T-cell (primary cell): ENCODE results near the gene FBXO3. TPM values are rescaled to one million over a fixed set of nuclear protein-coding genes. Genes with fewer than 3 reads are reported as not detected.
A peak's percentile ranks its signal among the peaks of the same experiment; 100 is the strongest.
"Not testable (repeated sequence)": the region's sequence is repeated elsewhere in the genome, so short reads cannot be mapped to it uniquely, and the experiment has no call there.

Experiments
- ATAC-seq, 4 experiments: fragments of 200-7000 bp in 3 of 4; fragments of 150-1000 bp in 1 of 4; cut with Tn5 transposase; replicated peaks in 1 of 4; 1 replicate in 3 of 4; 2 replicates in 1 of 4; pipeline ENCODE4 v1.10.0; 2021; ENCODE audit warnings: moderate library complexity in 3 of 4, mild to moderate bottlenecking in 2 of 4, moderate number of reproducible peaks in 1 of 4
- CTCF ChIA-PET, 2 donors: fragments of 300-600 bp; sonication (Branson Sonifier 250); formaldehyde crosslinking; loops; one replicate each; lab custom pipeline; 2022; ENCODE audit warnings: antibody characterized with exemption in 2 of 2; lab: Charles Lee
- POLR2A ChIA-PET, 2 donors: fragments of 300-600 bp; sonication (Branson Sonifier 250); formaldehyde crosslinking; loops; one replicate each; lab custom pipeline; 2022; ENCODE audit warnings: antibody characterized with exemption in 2 of 2; lab: Charles Lee
- DNase-seq, 35 experiments: peaks; one replicate each; pipeline versions ENCODE4 v3.0.0 to v3.0.0-alpha.2; 2013 to 2023
- H3K27ac ChIP-seq: one replicate; pipeline ENCODE4 v1.5.1; 2013; ENCODE audit warnings: low read length
- H3K27me3 ChIP-seq, 2 experiments: replicated peaks in 1 of 2; 1 replicate in 1 of 2; 2 replicates in 1 of 2; pipeline versions ENCODE4 v1.6.1 to v1.7.0; 2013; ENCODE audit warnings: low read length in 1 of 2, mixed read lengths in 1 of 2; ENCODE audit not compliant: control insufficient read depth in 2 of 2, insufficient read depth in 2 of 2; ENCODE audit errors: extremely low read depth in 1 of 2
- H3K36me3 ChIP-seq, 2 donors: 1 replicate in 1 of 2; 2 replicates in 1 of 2; pipeline versions ENCODE4 v1.6.1 to v1.7.0; 2013; ENCODE audit warnings: low read length in 1 of 2; ENCODE audit not compliant: control insufficient read depth in 2 of 2, insufficient read depth in 1 of 2; ENCODE audit errors: extremely low read depth in 1 of 2
- H3K4me1 ChIP-seq, 2 experiments: 1 replicate in 1 of 2; 2 replicates in 1 of 2; pipeline versions ENCODE4 v1.6.1 to v1.7.0; 2013; ENCODE audit warnings: low read length in 2 of 2, mixed read lengths in 1 of 2; ENCODE audit not compliant: insufficient read depth in 2 of 2, control insufficient read depth in 1 of 2; ENCODE audit errors: extremely low read depth in 1 of 2
- H3K4me3 ChIP-seq, 2 donors: 1 replicate in 1 of 2; 2 replicates in 1 of 2; pipeline versions ENCODE4 v1.5.1 to v1.7.0; 2013; ENCODE audit warnings: mild to moderate bottlenecking in 2 of 2, low read length in 1 of 2, moderate library complexity in 1 of 2; ENCODE audit not compliant: control insufficient read depth in 1 of 2; ENCODE audit errors: extremely low read depth in 1 of 2
- H3K9me3 ChIP-seq: 2 replicates; pipeline ENCODE4 v1.7.0; 2013
- H3K27ac Mint-ChIP-seq, 2 donors: one replicate each; pipeline ENCODE4 v1.8.0; 2020 to 2021; ENCODE audit warnings: mild to moderate bottlenecking in 2 of 2, mixed read lengths in 2 of 2
- H3K27me3 Mint-ChIP-seq, 2 donors: one replicate each; pipeline ENCODE4 v1.8.0; 2021 to 2022; ENCODE audit warnings: mixed read lengths in 2 of 2
- H3K36me3 Mint-ChIP-seq: one replicate; pipeline ENCODE4 v1.8.0; 2021; ENCODE audit warnings: mixed read lengths
- H3K4me1 Mint-ChIP-seq, 3 donors: one replicate each; pipeline ENCODE4 v1.8.0; 2020 to 2022; ENCODE audit warnings: mixed read lengths in 3 of 3, mild to moderate bottlenecking in 1 of 3
- H3K4me3 Mint-ChIP-seq, 3 donors: one replicate each; pipeline ENCODE4 v1.8.0; 2020 to 2022; ENCODE audit warnings: mild to moderate bottlenecking in 3 of 3, mixed read lengths in 3 of 3, moderate library complexity in 3 of 3
- H3K9me3 Mint-ChIP-seq, 3 donors: one replicate each; pipeline ENCODE4 v1.8.0; 2020 to 2022; ENCODE audit warnings: mixed read lengths in 3 of 3
- WGBS: methylation state at CpG from one replicate; pipeline ENCODE4 v1.1.5; 2013; ENCODE audit warnings: missing lambda C conversion rate; ENCODE audit not compliant: insufficient coverage; 5-methylcytosine and 5-hydroxymethylcytosine counted together
- total RNA-seq, 35 experiments: library from RNA in 6 of 35; stranded (reverse) in 6 of 35; fragments of 120-200 nt in 1 of 35; gene quantifications; one replicate each; pipeline versions ENCODE4 v1.2.1 to v1.2.4 and lab custom pipeline; 2013 to 2026

The FBXO3 gene
- 10 to 100 TPM; 37.1 to 60.0 (median 41.1) TPM for total RNA-seq
- 55.6 TPM for total RNA-seq (2013)
- total RNA-seq (lab: John Stamatoyannopoulos, UW) = 34.2 to 154 (median 102) reads per million in 29 experiments

GRCh38 chr11:33773987-33774735 is at the start of gene FBXO3:
FBXO3 (minus strand) TSS chr11:33774520; CDS start chr11:33774497, 23 bp downstream.
- peak within 1 kb of the TSS; percentile 94 to 95 for H3K27ac Mint-ChIP-seq
- H3K9me3 Mint-ChIP-seq = no peaks in the 10 kb centered on the region
- peaks cover 4 to 9% of the 10 kb centered on the region in 2 donors for H3K27me3 Mint-ChIP-seq
- peak within 1 kb of the TSS; percentile 76 for H3K27ac ChIP-seq
- H3K36me3 Mint-ChIP-seq = peaks cover 13% of the 10 kb centered on the region
- peak; percentile 78 to 93 (median 86) for DNase-seq
- ChIA-PET CTCF (interaction anchor here in 1 of 2 donors (0.6 kb wide), 1 partner anchor 74 kb away, joined by 3 read pairs; no protein-coding TSS in a partner anchor), POLR2A (no interaction called here)
- peaks cover 8 to 48% of the 10 kb centered on the region in 2 experiments for H3K4me1 ChIP-seq
- peaks cover 0 to 13% of the 10 kb centered on the region in 2 donors for H3K36me3 ChIP-seq
- peak within 1 kb of the TSS; percentile 93 to 97 (median 96) for H3K4me3 Mint-ChIP-seq
- peak; percentile 86 to 93 (median 88) for ATAC-seq
- peak within 1 kb of the TSS; percentile 82 to 90 for H3K4me3 ChIP-seq
- WGBS = under 1% methylated on average over 48 of the region's 64 CpGs
- H3K27me3 ChIP-seq = peaks cover 2 to 19% of the 10 kb centered on the region in 2 experiments
- peaks cover 42 to 51% (median 51%) of the 10 kb centered on the region in 3 donors for H3K4me1 Mint-ChIP-seq
- H3K9me3 ChIP-seq = no peaks in the 10 kb centered on the region

- H3K36me3 ChIP-seq, CTCF ChIA-PET, H3K27ac Mint-ChIP-seq, H3K4me3 ChIP-seq, ATAC-seq, H3K9me3 Mint-ChIP-seq, H3K4me1 ChIP-seq, H3K4me1 Mint-ChIP-seq, DNase-seq, H3K9me3 ChIP-seq, POLR2A ChIA-PET, H3K36me3 Mint-ChIP-seq, H3K27ac ChIP-seq, H3K4me3 Mint-ChIP-seq: not testable (repeated sequence)
- WGBS = no CpG with 5 or more reads among the region's 3 CpGs
- H3K27me3 Mint-ChIP-seq = peaks cover 36 to 40% of the 10 kb centered on the region in 2 donors
- peaks cover 6 to 33% of the 10 kb centered on the region in 2 experiments for H3K27me3 ChIP-seq
These were observed 48.7 kb upstream of the FBXO3 start for GRCh38 chr11:33822981-33823380.

GRCh38 chr11:33819278-33820035 is 45.1 kb upstream of the FBXO3 start:
- Histone ChIP-seq H3K4me1 (no peaks in the 10 kb centered on the region), H3K27me3 (peaks cover 0 to 32% of the 10 kb centered on the region in 2 experiments), H3K9me3 (no peaks in the 10 kb centered on the region), H3K4me3 (no peak overlapping the region), H3K27ac (no peak overlapping the region), H3K36me3 (no peaks in the 10 kb centered on the region)
- Mint-ChIP-seq H3K4me3 (no peak overlapping the region), H3K27ac (no peak overlapping the region), H3K4me1 (no peaks in the 10 kb centered on the region), H3K36me3 (no peaks in the 10 kb centered on the region), H3K27me3 (peaks cover 18 to 22% of the 10 kb centered on the region in 2 donors), H3K9me3 (no peaks in the 10 kb centered on the region)
- POLR2A ChIA-PET = no interaction called here
- 65% methylated on average over 15 of the region's 16 CpGs for WGBS
- no peak for DNase-seq
- ATAC-seq = no peak
- CTCF ChIA-PET = interaction anchor here in 1 of 2 donors (1.0 to 1.1 kb wide), 2 partner anchors 11 to 13 kb away, joined by 4 to 6 read pairs; no protein-coding TSS in a partner anchor

- peaks cover 0 to 5% (median 0%) of the 10 kb centered on the region in 3 donors for H3K4me1 Mint-ChIP-seq
- POLR2A ChIA-PET = interaction anchor here in 1 of 2 donors (0.7 kb wide), 1 partner anchor 1532 kb away, joined by 4 read pairs; no protein-coding TSS in a partner anchor
- WGBS = 36% methylated on average over 9 of the region's 12 CpGs
These were observed 34.0 kb upstream of the FBXO3 start for GRCh38 chr11:33808228-33808828.

GRCh38 chr11:33804471-33804870 is 30.2 kb upstream of the FBXO3 start:
- Histone ChIP-seq H3K36me3 (no peaks in the 10 kb centered on the region), H3K9me3 (no peaks in the 10 kb centered on the region), H3K27ac (no peak overlapping the region), H3K4me1 (peaks cover 0 to 10% of the 10 kb centered on the region in 2 experiments), H3K27me3 (peaks cover 13 to 25% of the 10 kb centered on the region in 2 experiments), H3K4me3 (no peak overlapping the region)
- Mint-ChIP-seq H3K27ac (no peak overlapping the region), H3K4me1 (peaks cover 5 to 10% (median 8%) of the 10 kb centered on the region in 3 donors), H3K9me3 (no peaks in the 10 kb centered on the region), H3K36me3 (no peaks in the 10 kb centered on the region), H3K27me3 (peaks cover 44% of the 10 kb centered on the region in 2 donors), H3K4me3 (no peak overlapping the region)
- ChIA-PET POLR2A (no interaction called here), CTCF (interaction anchor here (0.5 to 1.0 kb wide), 6 partner anchors 8 to 562 kb away, joined by 3 to 5 read pairs (median 3); no protein-coding TSS in a partner anchor)
- ATAC-seq = no peak
- 80% methylated on average over 1 of the region's 2 CpGs for WGBS
- DNase-seq = no peak

More at GRCh38 chr11:33808228-33808828, 34.0 kb upstream of the FBXO3 start:
- Mint-ChIP-seq H3K27ac (no peak overlapping the region), H3K9me3 (no peaks in the 10 kb centered on the region), H3K27me3 (peaks cover 11 to 15% of the 10 kb centered on the region in 2 donors), H3K36me3 (no peaks in the 10 kb centered on the region), H3K4me3 (no peak overlapping the region)
- Histone ChIP-seq H3K4me3 (no peak overlapping the region), H3K9me3 (no peaks in the 10 kb centered on the region), H3K4me1 (peaks cover 0 to 3% of the 10 kb centered on the region in 2 experiments), H3K36me3 (no peaks in the 10 kb centered on the region), H3K27me3 (peaks cover 0 to 11% of the 10 kb centered on the region in 2 experiments), H3K27ac (no peak overlapping the region)
- DNase-seq (peak; percentile 39 to 88 (median 76)), ATAC-seq (peak; percentile 75 to 90 (median 87))
- CTCF ChIA-PET = interaction anchor here (0.6 to 4.5 kb wide), 15 partner anchors 11 to 1566 kb away, joined by 3 to 34 read pairs (median 4); no protein-coding TSS in a partner anchor
